Muscle of leg (tissue), 11 donors: ENCODE data around the gene ARHGAP22. TPM values are rescaled to one million over a fixed set of nuclear protein-coding genes. Genes with fewer than 3 reads are reported as not detected.

Source experiments
- DNase-seq: peaks from one replicate; pipeline ENCODE4 v3.0.0; 2013
- H3K27ac ChIP-seq: one replicate; pipeline ENCODE4 v1.5.1; 2013; ENCODE audit warnings: mild to moderate bottlenecking, low read length, control low read depth
- H3K27me3 ChIP-seq: one replicate; pipeline ENCODE4 v1.6.1; 2013; ENCODE audit warnings: low read length; ENCODE audit not compliant: control insufficient read depth, insufficient read depth
- H3K36me3 ChIP-seq: one replicate; pipeline ENCODE4 v1.6.1; 2013; ENCODE audit warnings: low read length; ENCODE audit not compliant: control insufficient read depth, insufficient read depth
- H3K4me1 ChIP-seq: one replicate; pipeline ENCODE4 v1.6.1; 2013; ENCODE audit warnings: low read length; ENCODE audit not compliant: control insufficient read depth, insufficient read depth
- H3K4me3 ChIP-seq: one replicate; pipeline ENCODE4 v1.5.1; 2013; ENCODE audit warnings: low read length, control low read depth
- H3K9me3 ChIP-seq: replicated peaks from 2 replicates; pipeline ENCODE4 v1.6.1; 2013; ENCODE audit warnings: low read depth, low read length; ENCODE audit not compliant: control insufficient read depth
- WGBS: methylation state at CpG from one replicate; pipeline ENCODE4 v1.1.5; 2013; ENCODE audit warnings: missing lambda C conversion rate; ENCODE audit not compliant: insufficient coverage; 5-methylcytosine and 5-hydroxymethylcytosine counted together
- polyA plus RNA-seq, 8 donors: library from polyadenylated mRNA; unstranded; fragments of 120-200 nt; gene quantifications; one replicate each; pipeline versions ENCODE4 v1.2.1 to v1.2.3, GENCODE V29; 2013; ENCODE audit warnings: inconsistent platforms in 1 of 8, low replicate concordance in 1 of 8; ENCODE audit not compliant: insufficient read length in 8 of 8, insufficient read depth in 1 of 8
- total RNA-seq: library from RNA; stranded (reverse); fragments of 120-200 nt; gene quantifications from one replicate; pipeline ENCODE4 v1.2.4, GENCODE V29; 2013

ARHGAP22 gene
- total and polyA plus RNA-seq, 9 donors = 0.72 to 3.0 (median 1.2) TPM

DNA sequence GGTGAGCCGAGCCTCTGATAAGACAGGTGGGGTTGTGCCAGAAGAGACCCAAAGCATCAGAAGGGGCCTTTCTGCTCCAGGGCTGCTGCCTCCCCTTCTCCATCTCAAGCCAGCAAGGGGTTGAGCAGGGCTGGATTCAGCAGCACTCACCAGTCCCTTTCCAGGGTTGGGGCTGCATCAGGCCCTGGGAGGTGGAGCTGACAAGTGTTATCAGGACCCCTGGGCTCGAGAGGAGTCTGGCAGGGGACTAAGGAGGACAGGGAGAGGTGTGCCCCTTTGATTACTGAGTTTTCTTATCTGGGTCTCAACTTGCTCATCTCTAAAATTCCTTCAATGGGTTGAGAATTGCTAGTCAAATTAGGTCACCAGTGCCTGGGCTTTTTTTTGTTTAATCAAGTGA lies 17.8 kb downstream of the ARHGAP22 start:
- Histone ChIP-seq H3K27ac (no peak overlapping the region), H3K4me3 (no peak overlapping the region), H3K36me3 (no peaks in the 10 kb centered on the region), H3K9me3 (peaks cover 8% of the 10 kb centered on the region), H3K27me3 (no peaks in the 10 kb centered on the region), H3K4me1 (peaks cover 6% of the 10 kb centered on the region)
- no peak for DNase-seq
- 43% methylated on average over 2 of the region's 2 CpGs for WGBS

DNA sequence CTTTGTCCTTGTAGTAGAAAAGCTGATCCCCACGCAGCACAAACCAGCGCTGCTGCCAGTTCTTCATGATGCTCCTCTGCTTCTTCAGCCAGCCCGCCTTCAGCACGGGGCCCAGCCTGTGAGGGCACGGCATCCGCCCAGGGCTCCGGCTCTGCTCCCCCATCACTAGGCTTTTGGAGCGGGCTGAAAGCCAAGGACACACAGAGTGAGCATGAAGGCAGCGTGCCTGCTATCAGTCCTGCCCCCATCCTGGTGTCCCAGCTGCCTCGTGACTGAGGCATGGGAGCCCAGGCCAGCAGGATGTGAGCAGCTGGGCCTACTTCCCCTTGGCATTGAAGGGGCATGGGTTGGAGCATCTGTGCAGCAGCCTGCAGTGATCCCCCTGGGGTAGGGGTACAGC lies 21.9 kb downstream of the ARHGAP22 start:
- WGBS = 77% methylated on average over 9 of the region's 10 CpGs
- Histone ChIP-seq H3K9me3 (peaks cover 8% of the 10 kb centered on the region), H3K4me1 (peaks cover 4% of the 10 kb centered on the region), H3K27ac (no peak overlapping the region), H3K27me3 (no peaks in the 10 kb centered on the region), H3K36me3 (no peaks in the 10 kb centered on the region), H3K4me3 (no peak overlapping the region)
- DNase-seq = no peak

DNA sequence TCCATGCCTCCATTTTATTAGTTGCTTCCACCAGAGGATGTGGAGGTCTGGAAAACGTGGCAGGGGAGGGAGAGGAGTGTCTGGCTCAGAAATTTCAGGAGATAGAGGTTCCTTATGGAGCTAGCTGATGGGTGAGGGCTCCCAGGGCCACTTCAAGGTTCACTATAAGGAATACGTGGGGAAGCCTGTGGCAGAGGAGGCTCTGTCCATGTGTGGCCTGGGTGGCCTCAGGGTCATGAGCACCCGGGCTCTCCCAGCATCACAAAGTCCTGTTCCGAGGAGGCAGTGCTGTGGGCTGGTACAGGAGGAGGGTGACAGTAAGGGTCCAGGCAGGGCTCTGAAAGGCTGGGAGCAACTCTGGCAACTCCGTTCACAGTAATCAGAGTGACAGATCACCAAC lies 24.6 kb downstream of the ARHGAP22 start:
- H3K27me3 ChIP-seq = no peaks in the 10 kb centered on the region
- 87% methylated on average over 4 of the region's 5 CpGs for whole genome bisulfite sequencing
- no peak overlapping the region for H3K4me3 ChIP-seq
- H3K9me3 ChIP-seq = peaks cover 3% of the 10 kb centered on the region
- H3K4me1 ChIP-seq = peaks cover 4% of the 10 kb centered on the region
- no peak overlapping the region for H3K27ac ChIP-seq
- H3K36me3 ChIP-seq = no peaks in the 10 kb centered on the region
- no peak for DNase-seq

DNA sequence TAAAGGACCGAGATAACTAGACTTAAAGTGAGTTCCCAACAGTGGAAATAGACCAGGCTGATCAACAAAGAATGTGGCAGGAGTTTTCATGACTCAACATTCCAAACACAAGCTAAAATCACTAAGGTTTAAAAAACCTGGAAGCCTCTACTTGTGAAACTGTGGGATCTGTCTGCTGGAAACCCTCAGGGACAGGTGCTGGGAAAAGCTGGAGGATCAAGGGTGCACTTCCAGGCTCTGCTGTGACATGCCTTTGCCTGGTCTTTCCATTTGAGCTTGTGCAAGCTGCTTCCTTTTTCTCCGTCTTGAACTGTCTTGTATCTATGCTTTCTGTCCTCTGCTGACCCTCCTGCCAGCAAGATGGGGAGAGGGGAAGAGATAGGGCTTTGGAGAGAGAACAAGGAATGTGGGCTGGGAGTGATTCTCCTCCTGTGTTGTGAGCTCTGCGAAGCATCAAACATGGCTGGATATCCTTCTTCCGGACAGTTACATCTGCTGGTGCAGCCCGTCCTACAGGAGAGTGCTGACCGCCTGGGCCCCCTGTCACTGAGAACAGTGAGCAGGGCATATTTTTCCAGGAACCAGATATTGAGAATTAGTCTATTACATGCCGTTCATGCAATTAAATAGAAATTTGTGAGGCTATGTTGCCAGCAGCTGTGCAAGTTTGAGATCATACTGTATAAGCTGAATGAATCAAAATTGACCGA lies 25.5 kb downstream of the ARHGAP22 start:
- DNase-seq = peak; percentile 53
- H3K4me3 ChIP-seq = no peak overlapping the region
- H3K4me1 ChIP-seq = peaks cover 4% of the 10 kb centered on the region
- peaks cover 2% of the 10 kb centered on the region for H3K9me3 ChIP-seq
- no peaks in the 10 kb centered on the region for H3K36me3 ChIP-seq
- no peaks in the 10 kb centered on the region for H3K27me3 ChIP-seq
- H3K27ac ChIP-seq = no peak overlapping the region
- 55% methylated on average over 3 of the region's 8 CpGs for WGBS

DNA sequence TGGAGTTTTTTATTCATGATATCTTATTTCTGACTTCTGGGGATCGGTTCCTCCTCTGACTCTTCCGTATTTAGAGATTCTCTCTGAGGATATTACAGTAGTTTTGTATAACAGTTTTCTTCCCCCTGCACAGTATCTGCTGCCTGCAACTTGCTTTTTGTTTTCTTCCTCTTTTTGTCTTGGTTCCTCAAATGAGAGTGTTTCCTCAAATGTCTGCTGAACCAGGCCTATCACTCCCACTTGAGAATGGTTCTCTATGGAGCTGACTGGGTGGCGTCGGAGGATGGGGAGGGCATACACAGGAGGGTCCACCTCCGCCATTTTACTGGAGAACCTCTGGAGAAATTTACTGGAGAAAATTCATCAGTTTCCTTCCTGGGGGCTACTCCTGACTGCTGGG lies 27.7 kb downstream of the ARHGAP22 start:
- H3K4me3 ChIP-seq = no peak overlapping the region
- no peaks in the 10 kb centered on the region for H3K9me3 ChIP-seq
- 54% methylated on average over 3 of the region's 5 CpGs for WGBS
- DNase-seq = peak; percentile 64
- H3K27ac ChIP-seq = no peak overlapping the region
- peaks cover 4% of the 10 kb centered on the region for H3K4me1 ChIP-seq
- H3K27me3 ChIP-seq = no peaks in the 10 kb centered on the region
- H3K36me3 ChIP-seq = no peaks in the 10 kb centered on the region

DNA sequence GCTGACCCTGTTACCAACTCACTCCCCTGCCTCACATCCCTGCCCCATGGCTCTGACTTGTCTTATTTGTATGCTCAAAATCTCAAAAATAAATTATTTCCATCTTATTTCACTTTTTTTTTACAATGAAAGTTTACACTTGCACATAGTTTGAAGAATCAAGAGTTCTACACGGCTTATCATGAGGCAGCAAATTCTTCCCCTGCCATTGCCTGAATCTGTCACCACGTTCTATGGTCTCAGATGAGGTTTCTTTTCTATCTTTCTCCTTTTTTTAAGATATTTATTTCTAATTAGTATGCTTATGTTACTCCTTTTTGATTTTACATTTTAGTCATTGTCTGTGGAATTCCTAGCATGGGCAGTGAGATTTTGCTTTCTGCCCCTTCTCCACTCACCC lies 28.4 kb downstream of the ARHGAP22 start:
- Histone ChIP-seq H3K27me3 (no peaks in the 10 kb centered on the region), H3K4me3 (no peak overlapping the region), H3K27ac (no peak overlapping the region), H3K9me3 (no peaks in the 10 kb centered on the region), H3K36me3 (no peaks in the 10 kb centered on the region), H3K4me1 (peaks cover 4% of the 10 kb centered on the region)
- DNase-seq = no peak
- WGBS = no CpG with 5 or more reads among the region's 2 CpGs

DNA sequence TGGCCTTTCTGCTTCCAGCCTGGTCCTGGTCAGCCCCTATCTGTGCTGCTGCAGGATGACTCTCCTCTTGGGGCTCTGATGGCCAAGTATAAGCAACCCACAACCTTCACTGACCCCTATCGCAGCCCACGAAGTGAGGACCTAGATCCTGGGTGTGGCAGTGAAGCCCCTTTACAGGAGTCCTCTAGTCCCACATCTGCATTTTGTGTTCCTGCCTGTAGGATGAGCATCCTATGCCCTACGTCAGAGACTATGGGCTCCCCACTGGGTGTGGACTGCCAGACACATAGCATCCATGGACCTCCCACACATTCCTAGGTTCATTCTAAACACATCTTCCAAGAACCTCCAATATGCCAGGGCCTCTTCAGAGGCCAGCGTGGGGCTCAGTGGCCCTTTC lies 29.0 kb downstream of the ARHGAP22 start:
- DNase-seq = no peak
- Histone ChIP-seq H3K9me3 (no peaks in the 10 kb centered on the region), H3K27ac (no peak overlapping the region), H3K36me3 (no peaks in the 10 kb centered on the region), H3K27me3 (no peaks in the 10 kb centered on the region), H3K4me3 (no peak overlapping the region), H3K4me1 (peaks cover 4% of the 10 kb centered on the region)
- 90% methylated on average over 4 of the region's 4 CpGs for WGBS

DNA sequence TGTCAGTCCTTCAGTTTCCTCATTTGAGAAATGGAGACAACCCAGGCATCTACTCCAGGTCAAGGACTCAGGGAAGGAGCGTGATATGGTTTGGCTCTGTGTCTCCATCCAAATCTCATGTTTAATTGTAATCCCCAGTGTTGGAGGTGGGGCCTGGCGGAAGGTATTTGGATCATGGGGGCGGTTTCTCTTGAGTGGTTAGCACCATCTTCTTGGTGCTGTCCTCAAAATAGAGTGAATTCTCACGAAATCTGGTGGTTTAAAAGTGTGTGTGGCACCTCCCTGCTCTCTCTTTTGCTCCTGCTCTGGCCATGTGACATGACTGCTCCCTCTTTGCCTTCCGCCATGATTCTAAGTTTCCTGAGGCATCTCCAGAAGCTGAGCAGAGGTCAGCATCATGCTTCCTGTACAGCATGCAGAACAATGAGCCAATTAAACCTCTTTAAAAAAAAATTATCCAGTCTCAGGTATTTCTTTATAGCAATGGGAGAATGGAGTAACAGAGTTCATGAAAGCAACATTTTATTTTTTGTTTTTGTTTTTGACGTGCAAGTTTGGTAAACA lies 30.0 kb downstream of the ARHGAP22 start:
- H3K4me3 ChIP-seq = no peak overlapping the region
- DNase-seq = no peak
- H3K4me1 ChIP-seq = peaks cover 4% of the 10 kb centered on the region
- no peaks in the 10 kb centered on the region for H3K9me3 ChIP-seq
- WGBS = 100% methylated on average over 2 of the region's 6 CpGs
- no peaks in the 10 kb centered on the region for H3K36me3 ChIP-seq
- H3K27ac ChIP-seq = no peak overlapping the region
- H3K27me3 ChIP-seq = no peaks in the 10 kb centered on the region

DNA sequence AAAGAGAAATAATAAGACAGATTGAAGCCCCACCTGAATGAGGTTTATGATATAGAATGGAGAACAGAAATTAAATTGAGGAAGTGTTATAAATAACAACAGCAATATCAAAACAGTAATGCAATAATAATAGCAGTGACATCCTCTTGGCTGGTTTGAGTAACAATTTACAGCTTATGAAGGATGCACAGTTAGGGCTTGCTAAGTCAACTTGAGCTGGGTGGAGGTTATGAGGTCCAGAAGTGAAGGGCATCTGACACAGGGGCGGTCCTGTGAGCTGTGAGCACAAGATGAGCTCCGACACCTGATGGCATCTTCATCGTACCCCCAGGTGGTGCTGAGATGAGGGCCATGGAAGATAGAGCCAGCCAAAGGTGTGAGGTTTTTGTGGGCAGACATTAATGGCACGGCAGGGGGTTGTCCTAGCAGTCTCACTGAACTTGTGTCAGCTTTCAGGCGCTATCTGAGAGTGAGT lies 30.5 kb downstream of the ARHGAP22 start:
- WGBS = 92% methylated on average over 5 of the region's 5 CpGs
- Histone ChIP-seq H3K4me3 (no peak overlapping the region), H3K27me3 (no peaks in the 10 kb centered on the region), H3K27ac (no peak overlapping the region), H3K9me3 (no peaks in the 10 kb centered on the region), H3K36me3 (no peaks in the 10 kb centered on the region), H3K4me1 (peaks cover 2% of the 10 kb centered on the region)
- DNase-seq = no peak

DNA sequence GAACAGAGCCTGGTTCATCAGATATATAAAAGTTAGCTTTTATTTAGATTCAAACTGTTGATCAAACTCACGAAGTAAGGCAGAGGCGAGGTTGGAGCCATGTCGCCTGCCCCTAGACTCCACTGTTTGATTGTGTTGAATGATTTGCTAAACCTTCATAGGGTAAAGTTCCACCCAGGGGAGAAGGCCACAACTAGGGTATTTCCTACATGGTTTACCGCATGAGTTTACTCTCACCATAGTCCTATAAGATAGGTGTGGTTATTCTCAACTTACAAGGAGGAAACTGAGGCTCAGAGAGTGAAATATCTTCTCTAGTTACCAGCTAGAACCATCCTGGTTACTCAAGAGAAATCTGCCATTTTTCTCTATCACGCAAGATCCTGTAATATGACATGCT lies 31.8 kb downstream of the ARHGAP22 start:
- WGBS = no CpG with 5 or more reads among the region's 5 CpGs
- Histone ChIP-seq H3K4me1 (no peaks in the 10 kb centered on the region), H3K27me3 (peaks cover 3% of the 10 kb centered on the region), H3K9me3 (no peaks in the 10 kb centered on the region), H3K36me3 (no peaks in the 10 kb centered on the region), H3K27ac (no peak overlapping the region), H3K4me3 (no peak overlapping the region)
- DNase-seq = no peak
